ENCODE data around the gene HEG1.
"Not testable (repeated sequence)": the region's sequence is repeated elsewhere in the genome, so short reads cannot be mapped to it uniquely, and the experiment has no call there.

HEG1 gene

DNA sequence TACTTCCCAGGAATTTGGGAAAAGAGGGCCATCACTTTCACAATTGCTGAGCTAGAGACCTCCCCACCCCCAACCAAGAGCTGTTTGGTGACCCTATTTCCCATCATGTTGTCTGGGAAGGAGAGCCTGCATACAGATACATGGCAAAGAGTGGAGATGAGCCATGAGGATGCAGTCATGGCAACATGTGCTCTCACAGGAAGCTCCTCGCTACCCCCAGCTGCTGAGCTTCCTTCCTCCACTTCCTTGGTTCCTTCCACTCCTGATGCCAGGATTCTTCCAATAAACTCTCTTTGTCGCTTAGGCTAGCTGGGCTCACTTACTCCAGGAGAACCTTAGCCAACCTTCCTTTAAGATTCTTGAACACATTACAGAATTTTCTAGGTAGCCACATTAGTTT, 72.9 kb downstream of the HEG1 start:
- no peak for DNase-seq

DNA sequence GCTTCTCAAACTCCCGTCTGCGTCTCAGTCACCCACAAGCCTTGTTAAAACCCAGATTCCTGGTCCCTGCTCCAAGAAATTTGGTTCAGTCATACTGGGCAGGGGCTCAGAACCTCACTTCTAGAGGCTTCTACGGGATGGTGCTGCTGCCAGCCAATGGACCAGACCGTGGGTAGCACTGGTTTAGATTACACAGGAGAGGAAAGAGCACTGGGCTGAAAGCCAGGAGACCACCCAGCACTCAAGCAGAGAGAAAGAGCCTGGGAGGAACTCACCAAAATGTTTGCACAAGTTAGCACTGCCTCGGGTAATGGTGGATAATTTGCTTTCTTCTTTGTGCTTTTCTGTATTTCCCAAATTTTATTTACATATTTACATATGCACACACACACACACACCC, 74.3 kb downstream of the HEG1 start:
- no peak for DNase-seq

DNA sequence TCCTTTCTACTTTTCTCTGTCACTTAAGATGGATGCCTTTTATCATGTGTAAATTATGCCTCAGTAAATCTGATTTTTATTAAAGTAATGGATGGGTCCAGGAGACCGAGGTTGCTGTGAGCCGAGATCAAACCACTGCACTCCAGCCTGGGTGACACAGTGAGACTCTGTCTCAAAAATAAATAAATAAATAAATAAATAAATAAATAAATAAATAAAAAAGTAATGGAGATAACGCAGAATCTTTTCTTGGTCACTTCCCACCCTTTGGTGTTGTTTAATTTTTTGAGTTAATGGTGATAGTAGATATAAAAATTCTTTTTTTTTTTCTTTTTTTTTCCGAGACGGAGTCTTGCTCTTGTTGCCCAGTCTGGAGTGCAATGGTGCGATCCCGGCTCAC, 77.2 kb downstream of the HEG1 start:
- no peak for DNase-seq

DNA sequence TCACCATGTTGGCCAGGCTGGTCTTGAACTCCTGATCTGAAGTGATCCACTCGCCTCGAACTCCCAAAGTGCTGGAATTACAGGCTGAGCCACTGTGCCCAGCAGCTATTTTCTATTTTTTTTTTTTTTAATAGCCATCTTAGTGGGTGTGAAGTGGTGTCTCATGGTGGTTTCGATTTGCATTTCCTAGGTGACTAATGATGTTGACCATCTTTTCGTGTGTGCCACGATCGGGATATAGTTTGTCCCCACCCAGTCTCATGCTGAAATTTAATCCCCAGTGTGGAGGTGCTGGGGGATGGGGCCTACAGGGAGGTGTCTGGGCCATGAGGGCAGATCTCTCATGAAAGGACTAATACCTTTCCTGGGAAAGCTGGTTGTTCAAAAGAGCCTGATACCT, 79.4 kb downstream of the HEG1 start:
- DNase-seq = no peak

DNA sequence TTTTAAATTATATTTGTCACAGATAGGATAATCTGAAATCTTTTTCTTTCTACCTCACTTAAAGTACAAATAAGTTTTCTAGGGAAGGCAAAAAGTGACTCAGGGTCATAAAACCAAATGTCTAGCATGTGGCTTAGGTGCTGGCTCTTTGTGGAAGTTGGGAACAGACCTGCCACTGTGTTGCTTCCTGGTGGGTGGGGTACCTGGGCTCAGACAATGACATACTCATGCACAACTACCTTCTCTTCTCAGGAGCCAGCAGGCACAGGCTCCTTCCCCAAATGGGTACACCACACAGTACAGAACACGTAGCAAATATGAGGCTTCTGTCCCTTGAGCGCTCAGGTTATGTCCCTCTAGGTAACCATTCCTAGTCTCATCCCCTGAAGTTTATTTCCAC, 81.1 kb downstream of the HEG1 start:
- DNase-seq = no peak

DNA sequence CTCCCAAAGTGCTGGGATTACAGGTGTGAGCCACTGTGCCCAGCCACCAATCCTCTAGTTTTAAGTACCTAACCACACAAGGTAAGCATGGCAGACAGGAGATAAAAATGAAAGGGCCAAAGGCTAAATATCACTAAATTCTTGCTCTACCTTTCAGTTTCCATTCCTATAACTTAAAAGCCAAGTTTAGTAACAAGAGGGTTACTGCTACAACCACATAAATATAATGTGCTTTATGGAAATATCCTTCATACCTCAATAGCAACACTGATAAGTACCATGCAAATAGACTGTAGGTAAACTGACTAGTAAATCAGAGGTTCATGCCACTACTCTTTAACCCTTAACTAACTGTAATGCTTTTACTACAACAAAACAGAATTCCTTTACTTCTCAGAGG, 82.5 kb downstream of the HEG1 start:
- no peak for DNase-seq

DNA sequence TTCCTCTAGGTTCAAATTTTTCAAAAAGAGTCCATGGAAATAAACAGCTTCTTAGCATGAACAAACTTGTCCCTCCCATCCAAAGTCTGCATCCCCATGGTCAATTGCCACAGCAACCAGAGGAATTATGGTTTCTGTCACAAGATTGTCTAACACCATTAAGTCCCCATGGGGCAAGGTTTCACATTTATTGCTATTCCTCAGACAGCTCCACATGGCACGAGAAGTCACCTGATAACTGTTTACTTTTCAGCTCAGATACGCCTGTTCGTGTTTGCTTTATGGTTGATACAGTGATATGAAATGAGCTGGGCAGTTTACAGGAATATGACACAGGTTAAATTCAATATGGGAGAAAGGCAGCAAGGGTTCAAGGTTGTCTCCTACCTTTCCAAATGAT, 83.3 kb downstream of the HEG1 start:
- DNase-seq = no peak

DNA sequence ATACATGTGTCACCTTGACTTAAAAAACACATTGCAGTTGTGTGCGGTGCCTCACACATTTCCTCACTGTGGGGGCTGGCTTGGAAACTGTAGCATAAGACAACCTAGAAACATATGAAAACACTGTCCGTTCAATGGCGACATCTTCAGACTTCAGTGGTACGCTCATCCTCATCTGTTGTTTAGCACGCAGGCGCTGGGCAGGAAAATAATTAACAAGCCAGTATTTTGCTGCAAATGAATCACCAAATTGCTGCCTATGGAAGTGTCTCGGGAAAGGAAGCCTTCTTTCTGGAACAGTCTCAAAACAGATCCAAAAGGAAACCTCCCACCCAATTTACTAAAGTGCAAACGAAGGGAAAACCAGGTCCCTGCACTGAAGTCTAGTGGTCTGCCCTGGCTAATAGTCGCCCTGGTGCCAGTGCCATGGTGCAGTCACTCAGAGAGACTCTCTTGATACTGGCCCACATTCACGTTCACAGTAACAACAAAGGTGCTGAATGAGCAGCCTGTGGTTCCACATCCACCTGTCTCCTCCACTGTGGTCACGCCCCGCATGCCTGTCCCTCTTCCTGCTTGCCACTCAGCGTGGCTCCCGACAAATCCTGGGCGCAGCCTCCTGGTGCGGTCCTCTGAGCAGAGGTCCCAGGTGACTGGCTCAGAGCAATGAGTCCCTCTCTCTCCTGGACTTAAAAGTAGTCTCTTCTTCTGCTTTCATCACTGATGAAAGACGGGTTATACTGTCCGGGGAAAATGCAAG, 85.7 kb downstream of the HEG1 start:
- no peak for DNase-seq

DNA sequence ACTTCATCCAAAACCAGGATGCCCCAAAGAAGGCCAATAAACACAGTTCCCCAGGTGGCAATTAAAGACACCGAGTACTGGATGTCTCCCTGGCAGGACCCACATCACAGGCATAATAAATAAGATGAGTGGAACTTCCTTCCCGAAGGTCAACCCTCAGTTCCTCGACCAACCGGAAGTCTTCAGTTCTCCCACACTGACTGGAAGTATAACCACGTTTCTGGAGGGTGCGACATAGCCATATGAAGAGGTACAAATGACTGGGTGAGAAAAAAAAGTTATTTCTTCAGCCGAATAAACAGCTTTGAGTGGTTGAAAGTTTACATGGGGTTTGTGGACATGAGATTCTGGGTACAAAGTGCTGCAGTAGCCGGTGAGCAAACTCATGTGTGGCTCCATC, 86.6 kb downstream of the HEG1 start:
- DNase-seq = no peak

DNA sequence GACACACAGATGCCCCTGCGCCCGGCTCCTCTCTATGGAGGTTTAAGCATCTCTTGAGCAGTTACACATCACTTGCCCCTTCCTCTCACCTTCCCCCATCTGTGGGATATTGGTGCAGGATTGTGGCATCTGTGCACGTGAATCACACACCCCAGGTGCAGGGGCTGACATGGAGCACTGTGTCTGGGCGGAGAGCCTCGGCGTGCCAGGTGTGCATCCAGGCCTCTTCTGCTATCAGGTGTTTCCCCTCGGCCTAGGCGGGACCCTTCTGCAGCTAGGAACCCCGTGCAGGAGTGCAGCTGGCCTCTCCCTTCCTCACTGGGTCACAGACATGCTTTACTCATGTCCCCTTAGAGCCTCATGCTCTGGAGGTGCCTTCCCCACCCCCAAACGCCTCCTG, 87.8 kb downstream of the HEG1 start:
- no peak for DNase-seq

DNA sequence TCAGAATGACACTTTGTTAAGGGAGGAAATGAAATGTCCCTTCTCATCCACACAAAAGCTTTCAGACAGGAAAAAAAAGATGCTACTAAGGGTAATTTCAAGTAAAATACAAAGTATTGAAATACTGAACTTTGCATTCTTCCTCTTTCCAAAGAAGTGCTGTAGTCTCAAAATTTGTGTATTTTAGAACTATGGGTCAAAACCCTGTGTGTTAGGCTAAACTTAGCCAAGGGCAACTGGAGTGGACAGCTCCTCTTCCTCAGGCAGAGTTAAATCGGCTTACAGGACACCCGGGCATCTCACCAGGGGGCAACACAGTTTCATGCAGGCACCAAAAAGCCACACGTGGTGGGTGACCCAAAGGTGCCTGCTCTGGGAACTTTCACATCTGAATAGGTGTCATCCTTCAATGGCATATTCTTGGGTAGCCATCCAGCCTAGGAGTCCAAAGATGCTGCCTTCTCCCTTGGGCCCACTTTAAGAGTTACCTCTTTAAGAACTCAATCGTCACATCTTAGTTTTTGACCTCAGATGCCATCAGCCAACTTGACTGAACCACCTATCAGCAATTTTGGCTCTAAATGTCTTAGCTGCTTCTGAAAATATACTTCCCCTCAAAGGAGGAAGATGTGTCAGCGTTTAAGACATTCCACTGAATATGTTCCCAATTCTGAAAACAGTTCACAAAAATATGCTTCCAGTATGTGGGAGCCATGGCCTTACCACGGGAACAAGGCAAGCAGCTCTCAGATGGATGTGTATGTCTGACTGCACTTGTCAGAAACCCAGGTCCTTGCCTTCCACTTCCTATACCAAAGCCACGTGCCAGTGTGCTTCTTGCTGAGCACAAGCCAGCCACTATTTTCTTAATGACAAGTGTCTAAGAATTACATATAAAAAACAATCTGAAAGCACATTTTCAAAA, 89.0 kb downstream of the HEG1 start:
- DNase-seq = no peak

DNA sequence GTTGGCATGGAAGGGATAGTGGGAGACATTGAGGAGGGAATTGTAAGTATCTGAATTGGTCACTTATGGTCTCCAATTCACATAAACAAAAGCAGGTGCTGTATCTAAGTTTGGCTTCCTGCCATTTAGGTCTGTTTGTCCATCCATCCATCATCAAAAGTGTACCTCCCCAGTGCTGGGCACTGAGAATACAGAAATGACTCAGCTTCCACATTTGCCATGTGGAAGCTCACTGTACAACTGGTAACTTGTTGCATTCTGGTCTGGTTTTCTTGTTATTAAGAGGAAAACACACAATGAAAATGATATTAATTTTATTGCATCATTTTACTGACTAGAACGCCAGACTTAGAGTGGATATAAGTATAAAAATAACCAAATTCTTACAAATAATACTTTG, 90.4 kb downstream of the HEG1 start:
- DNase-seq = no peak

DNA sequence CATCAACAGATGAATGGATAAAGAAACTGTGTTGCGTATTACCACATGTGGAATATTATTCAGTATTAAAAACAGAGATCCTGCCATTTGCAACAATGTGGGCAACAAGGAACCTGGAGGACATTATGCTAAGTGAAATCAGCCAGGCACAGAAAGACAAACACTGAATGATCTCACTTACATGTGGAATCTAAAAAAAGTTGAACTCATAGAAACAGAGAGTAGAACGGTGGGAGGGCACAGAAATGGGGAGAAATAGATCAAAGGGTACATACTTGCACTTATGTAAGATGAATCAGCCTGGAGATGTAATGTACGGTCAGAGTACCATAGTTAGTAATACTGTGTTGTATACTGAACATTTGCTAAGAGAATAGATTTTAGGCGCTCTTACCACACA, 91.4 kb downstream of the HEG1 start:
- no peak for DNase-seq

DNA sequence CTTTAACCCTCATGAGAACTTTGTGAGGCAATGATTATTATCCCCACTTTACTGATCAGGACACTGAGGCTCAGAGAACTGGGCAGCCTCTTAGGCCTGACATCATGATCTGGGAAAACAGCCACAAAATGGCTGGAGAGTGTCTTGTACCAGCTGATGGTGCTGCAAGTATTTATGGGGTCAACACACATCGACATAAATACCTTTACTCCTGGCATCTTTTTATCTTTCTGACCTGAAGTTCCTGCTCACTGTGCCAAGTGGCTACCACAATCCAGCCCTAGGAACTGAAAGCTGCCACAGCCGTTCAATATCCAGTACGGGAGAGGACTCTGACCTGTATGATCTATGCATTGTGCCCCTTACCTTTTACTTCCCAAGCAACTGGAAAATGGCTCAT, 92.0 kb downstream of the HEG1 start:
- DNase-seq = no peak

DNA sequence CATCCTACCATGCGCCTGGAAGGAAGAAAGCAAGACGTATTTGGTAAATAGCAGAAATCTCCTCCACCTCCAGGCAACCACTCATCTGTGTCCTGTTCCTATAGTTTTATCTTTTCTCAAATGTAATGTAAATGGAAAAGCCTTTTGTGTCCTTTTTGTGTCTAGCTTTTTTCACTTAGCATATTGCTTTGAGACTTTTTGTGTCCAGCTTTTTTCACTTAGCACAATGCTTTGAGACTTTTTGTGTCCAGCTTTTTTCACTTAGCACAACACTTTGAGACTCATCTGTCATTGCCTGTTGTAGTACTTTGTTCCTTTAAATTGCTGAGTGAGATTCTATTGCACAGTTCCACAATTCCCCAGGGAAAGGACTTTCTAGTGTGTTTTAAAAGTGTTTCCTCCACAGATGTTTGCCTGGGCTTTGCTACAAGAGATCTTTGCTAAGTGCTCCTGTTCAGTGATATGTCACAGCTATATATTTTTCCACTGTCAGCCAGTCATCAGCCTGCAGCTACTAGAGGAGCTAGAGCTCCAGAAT, 93.3 kb downstream of the HEG1 start:
- no peak for DNase-seq

DNA sequence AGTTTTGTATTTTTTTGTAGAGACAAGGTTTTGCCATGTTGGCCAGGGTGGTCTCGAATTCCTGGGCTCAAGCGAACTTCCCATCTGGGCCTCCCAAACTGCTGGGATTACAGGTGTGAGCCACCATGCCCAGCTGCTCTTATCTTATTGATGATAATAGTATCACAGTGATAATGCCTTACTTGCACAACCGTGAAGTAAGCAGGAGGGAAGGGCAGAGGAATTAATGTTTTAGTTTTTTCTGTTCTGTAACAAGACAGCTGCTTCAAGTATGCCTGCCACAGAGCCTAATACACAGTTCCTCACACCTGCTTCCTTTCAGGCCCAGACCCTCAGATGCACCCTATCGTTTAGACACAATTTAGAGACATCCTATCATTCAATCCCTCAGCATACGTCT, 95.1 kb downstream of the HEG1 start:
- no peak for DNase-seq

DNA sequence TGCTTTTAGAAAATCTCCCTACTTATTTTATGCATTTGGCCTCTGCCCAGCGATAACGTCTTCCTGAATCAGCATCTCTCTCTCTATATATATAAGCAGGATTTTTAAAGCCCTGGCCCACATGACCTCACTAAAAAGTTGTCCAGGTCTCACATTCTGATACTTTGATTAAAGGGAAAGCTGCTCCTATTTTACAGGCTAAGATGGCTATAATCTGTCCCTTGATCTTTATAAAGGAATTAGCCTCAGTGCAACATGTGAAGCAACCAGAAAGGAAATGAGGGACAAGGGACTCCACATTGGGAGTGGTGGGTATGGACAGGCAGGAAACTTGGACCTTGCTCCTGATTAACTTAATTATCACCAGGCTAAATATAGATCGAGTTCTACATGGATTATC, 95.7 kb downstream of the HEG1 start:
- DNase-seq = no peak

DNA sequence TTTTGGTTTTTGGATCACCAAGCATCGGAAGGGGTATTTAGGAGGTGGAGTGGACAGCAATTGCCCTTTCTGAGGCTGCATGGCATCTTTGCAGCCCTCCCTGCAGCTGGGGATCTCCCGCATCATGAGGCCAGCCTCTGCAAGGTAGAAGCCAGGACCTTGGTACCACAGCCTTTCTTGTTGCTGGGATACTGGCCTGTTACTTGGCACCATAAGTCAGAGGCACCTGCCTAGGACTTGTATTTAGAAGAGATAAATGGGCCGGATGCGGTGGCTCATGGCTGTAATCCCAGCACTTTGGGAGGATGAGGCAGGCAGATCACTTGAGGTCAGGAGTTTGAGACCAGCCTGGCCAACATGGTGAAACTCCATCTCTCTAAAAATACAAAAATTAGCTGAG, 97.8 kb downstream of the HEG1 start:
- DNase-seq = not testable (repeated sequence)

DNA sequence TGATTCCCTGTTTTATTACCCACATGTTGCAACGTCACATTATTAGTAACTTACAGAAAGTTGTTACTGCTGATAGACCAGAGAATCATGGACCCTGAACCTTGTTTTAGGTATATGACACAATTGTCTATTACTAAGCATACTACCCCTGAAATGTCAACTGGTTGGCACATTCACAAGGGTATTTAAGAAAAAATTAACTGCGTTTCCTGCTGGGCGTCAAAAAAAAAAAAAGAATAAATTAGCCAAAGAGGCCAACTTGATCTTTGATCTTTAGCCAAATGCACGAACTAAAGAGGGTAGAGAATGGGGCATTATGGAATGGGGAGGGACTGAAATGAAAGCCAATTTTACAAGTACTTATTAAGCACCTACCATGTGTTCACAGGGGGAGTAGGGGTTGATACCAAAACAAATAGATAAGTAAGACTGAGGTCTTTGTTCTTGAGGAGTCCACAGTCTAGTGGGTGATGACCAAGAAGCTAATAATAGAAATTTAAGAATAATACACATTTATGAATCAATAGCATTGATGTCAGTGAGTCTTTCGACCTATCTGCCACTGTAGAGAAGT, 103.4 kb downstream of the HEG1 start:
- DNase-seq = no peak

DNA sequence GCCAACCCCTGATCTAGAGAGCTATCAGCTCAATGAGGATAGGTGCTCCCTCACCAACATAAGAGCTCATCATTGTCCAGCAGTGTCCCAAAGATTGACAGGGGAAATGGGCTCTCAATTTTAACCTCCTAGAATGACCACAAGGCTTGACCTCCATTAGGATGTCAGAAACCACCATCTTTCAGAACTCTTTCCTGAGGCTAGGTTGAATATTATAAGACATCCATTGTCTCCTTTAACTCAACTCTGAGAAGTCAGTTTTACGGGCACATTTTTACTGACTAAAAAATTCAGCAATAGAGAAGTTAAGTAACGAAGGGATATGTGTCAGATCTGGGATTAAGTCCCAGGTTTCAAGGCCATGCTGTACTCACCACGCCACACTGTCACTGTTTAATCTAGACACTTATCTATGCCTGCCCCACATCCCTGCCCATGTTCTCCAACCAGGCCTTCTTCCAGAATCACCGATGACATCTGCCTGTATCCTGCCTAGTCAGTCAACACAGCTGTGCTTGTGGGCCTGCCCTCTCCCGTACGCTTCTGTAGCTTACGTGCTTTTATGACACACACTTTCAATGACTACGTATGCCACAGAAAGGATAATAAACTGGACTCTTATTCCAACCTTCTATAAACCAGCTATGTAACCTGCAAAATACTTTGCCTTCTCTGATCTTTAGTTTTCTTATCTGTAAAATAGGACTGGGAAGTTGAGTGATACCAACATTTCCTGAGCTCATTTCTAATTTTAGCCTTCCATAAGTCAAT, 104.1 kb downstream of the HEG1 start:
- DNase-seq = no peak

DNA sequence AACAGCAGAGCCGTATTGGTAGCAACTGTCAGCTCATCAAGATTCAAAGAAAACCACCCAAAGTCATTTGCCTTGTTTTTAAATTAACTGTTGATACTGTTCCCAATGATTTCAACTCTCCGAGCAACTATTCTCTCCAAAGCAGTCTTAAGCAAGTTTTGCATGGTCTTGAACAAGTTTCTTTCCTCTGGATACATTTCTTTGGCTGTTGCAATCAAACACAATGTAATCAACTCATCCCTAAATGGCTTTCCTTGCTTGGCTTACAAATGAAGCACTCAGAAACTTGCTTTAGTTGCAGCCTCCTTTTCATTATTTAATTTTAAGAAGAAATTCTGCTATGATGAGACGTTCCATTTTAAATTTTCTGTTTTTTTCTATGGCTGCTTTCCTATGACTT, 105.8 kb downstream of the HEG1 start:
- DNase-seq = no peak

DNA sequence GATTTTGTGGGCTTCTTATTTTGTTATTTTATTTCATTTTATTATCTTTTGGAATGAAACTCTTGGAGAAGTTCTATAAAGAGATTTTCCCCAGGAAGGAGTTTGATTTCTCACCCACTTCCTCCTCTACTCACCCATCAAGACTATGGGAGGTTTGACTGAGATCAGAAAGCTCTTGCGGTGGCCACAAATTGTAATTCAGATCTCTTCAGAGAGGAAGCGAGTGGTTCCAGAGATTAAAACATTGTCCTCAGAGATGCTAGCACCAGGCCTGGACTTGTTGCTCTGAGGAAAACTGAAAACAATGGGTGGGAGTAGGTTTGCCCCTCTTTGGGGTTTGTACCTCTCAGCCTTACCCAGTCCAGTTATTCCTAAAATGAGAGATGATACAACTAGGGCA, 113.2 kb downstream of the HEG1 start:
- DNase-seq = no peak

DNA sequence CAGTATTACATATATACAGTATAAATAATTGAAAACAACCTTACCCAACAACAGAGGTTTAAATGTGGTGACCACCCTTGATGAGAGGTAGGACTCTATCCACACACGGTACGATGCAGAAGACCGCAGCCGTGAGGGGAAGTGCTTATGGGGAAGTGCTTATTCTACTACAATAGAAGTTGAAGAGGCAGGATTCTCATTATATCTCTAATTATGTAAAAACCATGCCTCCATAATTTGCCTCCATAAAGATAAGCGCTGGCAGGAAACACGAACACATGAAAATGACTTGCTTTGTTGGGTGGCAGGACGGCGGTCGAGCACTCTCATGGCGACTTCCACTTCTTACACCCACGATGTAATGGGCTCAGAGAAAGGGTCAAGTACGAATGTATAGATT, 114.0 kb downstream of the HEG1 start:
- DNase-seq = no peak
